HEK293T (cell line): ENCODE measurements around the gene DCAF15.

ENCODE experiments used
- FOXM1 ChIP-seq: fragments of 450-650 bp; IDR thresholded peaks from 2 replicates; pipeline ENCODE4 v1.6.1; 2017; ENCODE audit warnings: mild to moderate bottlenecking, borderline replicate concordance
- NFRKB ChIP-seq: fragments of 450-650 bp; IDR thresholded peaks from 2 replicates; pipeline ENCODE4 v1.6.1; 2016; ENCODE audit warnings: mild to moderate bottlenecking, moderate library complexity
- PKNOX1 ChIP-seq: fragments of 450-650 bp; IDR thresholded peaks from 2 replicates; pipeline ENCODE4 v1.6.1; 2016
- ZNF384 ChIP-seq: fragments of 450-650 bp; IDR thresholded peaks from 2 replicates; pipeline ENCODE4 v1.6.1; 2016

- TF ChIP-seq NFRKB (no peak), FOXM1 (no peak), ZNF384 (no peak), PKNOX1 (no peak)
These were observed 33.5 kb downstream of the DCAF15 start for GRCh38 chr19:13985771-13986347.
